Fibroblast of pulmonary artery (primary cell): Measurements from ENCODE around the gene DNAJA4.
"Not testable (repeated sequence)": the region's sequence is repeated elsewhere in the genome, so short reads cannot be mapped to it uniquely, and the experiment has no call there.

ENCODE experiments used
- DNase-seq: peaks from one replicate; pipeline ENCODE4 v3.0.0-alpha.2; 2010; ENCODE audit warnings: low read depth
- H3K4me3 ChIP-seq: replicated peaks from 2 replicates; pipeline ENCODE4 v1.5.1; 2011; ENCODE audit warnings: low read depth, mild to moderate bottlenecking, control low read depth, low read length, moderate library complexity
- TF ChIP-seq, protein P1 (sequence below): IDR thresholded peaks from 2 replicates; pipeline ENCODE4 v1.5.1; 2011; ENCODE audit warnings: mild to moderate bottlenecking, control low read depth, low read length, inconsistent platforms; ENCODE audit errors: missing control alignments

DNAJA4 gene

DNA sequence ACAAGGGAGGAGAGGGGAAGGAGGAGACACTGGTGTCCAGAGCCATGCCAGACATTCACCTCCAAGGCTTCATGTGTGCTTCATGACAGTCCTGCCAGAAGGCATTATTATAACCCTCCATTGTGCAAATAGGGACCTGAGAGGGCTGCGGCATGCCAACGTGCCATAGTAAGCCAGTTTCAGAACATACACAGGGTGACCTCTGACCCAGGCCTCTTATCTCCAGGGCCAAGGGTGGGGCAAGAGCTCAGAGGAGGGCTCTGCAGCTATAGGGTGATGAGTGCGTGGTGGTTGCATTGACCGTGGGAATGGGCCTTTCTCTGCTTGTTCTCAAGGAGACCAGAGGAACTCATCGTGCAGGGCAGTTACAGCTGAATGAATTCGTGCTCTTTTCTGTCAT lies 20.3 kb upstream of the DNAJA4 start:
- no peak overlapping the region for H3K4me3 ChIP-seq
- TF ChIP-seq, protein P1, sequence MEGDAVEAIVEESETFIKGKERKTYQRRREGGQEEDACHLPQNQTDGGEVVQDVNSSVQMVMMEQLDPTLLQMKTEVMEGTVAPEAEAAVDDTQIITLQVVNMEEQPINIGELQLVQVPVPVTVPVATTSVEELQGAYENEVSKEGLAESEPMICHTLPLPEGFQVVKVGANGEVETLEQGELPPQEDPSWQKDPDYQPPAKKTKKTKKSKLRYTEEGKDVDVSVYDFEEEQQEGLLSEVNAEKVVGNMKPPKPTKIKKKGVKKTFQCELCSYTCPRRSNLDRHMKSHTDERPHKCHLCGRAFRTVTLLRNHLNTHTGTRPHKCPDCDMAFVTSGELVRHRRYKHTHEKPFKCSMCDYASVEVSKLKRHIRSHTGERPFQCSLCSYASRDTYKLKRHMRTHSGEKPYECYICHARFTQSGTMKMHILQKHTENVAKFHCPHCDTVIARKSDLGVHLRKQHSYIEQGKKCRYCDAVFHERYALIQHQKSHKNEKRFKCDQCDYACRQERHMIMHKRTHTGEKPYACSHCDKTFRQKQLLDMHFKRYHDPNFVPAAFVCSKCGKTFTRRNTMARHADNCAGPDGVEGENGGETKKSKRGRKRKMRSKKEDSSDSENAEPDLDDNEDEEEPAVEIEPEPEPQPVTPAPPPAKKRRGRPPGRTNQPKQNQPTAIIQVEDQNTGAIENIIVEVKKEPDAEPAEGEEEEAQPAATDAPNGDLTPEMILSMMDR: no peak
- no peak for DNase-seq

DNA sequence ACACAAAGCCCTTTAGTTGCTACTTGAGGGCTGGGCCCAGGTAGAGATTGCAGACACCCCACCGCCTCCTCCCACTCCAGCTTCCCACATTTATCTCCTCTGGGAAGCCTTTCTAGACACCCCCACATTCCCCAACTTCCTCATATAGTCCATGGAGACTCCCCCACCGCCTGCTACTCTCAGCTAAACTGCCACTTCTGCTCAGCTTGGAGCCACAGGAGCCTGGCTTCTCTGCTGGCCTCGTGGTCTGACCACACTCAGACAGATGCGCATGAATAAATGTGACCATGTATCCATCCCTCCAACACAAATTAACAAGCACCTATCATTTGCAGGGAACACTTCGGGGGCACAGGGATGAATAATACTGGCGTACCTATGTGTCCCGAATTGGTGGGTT lies 19.5 kb upstream of the DNAJA4 start:
- TF ChIP-seq, protein P1: no peak
- no peak for DNase-seq
- no peak overlapping the region for H3K4me3 ChIP-seq

DNA sequence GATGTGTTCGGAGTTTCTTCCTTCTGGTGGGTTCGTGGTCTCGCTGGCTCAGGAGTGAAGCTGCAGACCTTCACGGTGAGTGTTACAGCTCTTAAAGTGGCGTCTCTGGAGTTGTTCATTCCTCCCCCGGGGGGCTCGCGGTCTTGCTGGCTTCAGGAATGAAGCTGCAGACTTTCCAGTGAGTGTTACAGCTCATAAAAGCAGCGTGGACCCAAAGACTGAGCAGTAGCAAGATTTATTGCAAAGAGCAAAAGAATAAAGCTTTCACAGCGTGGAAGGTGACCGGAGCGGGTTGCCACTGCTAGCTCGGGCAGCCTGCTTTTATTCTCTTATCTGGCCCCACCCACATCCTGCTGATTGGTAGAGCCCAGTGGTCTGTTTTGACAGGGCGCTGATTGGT lies 19.0 kb upstream of the DNAJA4 start:
- H3K4me3 ChIP-seq, DNase-seq: not testable (repeated sequence)

DNA sequence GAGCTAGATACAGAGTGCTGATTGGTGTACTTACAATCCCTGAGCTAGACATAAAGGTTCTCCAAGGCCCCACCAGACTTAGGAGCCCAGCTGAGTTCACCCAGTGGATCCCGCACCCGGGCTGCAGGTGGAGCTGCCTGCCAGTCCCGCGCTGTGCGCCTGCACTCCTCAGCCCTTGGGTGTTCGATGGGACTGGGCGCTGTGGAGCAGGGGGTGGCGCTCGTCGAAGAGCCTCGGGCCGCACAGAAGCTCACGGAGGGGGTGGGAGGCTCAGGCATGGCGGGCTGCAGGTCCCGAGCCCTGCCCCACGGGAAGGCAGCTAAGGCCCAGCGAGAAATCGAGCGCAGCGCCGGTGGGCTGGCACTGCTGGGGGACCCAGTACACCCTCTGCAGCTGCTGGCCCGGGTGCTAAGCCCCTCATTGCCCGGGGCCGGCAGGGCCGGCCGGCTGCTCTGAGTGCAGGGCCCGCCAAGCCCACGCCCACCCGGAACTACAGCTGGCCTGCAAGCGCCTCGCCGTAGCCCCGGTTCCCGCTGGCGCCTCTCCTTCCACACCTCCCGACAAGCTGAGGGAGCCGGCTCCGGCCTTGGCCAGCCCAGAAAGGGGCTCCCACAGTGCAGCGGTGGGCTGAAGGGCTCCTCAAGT lies 18.3 kb upstream of the DNAJA4 start:
- H3K4me3 ChIP-seq, DNase-seq: not testable (repeated sequence)

DNA sequence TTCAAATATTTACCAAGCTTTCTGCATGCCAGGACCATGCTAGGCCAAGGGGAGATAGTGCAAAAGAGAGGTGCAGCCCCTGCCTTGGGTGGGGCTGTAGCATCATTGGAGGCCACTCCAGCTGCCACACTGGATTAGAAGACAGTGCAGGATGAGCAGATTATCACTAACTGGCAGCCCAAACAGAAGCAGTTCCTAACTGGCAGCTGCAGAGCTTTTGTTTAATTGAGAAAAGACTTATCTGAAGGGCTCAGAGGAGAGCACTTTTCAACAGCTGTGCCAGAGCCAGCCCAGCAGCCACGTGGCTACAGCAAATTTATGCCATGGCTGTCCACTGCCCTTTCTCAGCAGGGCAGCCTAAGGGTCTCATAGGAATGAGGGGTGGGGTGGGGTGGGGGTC lies 16.5 kb upstream of the DNAJA4 start:
- no peak overlapping the region for H3K4me3 ChIP-seq

DNA sequence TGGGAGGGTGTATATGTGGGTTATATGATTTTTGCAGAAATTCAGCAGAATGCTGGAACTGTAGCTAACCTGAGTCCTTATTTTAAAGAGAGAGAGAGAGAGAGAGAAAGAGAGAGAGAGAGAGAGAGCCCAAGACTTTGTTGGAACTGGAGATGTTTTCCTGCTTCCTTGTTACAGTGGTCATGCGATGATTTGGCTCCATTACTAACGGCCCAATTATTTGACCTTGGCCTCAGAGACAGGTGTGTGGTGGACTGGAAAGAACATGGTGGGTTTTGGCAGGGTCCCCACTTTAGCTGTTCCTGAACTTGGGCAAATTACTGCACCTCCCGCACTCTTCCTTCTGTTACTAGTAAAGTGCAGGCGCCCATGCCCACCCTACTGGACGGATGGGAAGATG lies 15.2 kb upstream of the DNAJA4 start:
- no peak overlapping the region for H3K4me3 ChIP-seq
- TF ChIP-seq, protein P1: no peak
- DNase-seq: no peak

More for the DNA sequence above, 16.5 kb upstream of the DNAJA4 start:
- DNase-seq: no peak
- TF ChIP-seq, protein P1: no peak

DNA sequence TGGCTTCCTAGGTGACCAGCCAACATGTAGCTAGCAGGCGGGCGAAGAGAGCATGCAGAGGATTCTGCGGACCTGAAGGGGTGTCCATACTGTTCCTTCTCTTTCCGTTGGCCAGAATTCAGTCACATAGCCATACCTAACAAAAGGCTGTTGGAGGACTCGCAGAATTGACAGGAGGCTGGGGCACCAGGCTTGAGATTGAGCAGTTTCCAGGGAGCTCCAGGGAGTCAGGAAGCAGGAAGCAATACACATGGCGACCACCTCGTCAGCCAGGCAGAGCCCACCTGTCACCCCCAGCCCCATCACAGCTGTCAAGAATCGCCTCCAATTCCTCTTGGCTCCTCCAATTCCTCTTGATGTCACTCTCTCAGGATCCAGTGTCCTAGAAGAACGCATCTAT lies 13.2 kb upstream of the DNAJA4 start:
- no peak overlapping the region for H3K4me3 ChIP-seq
- TF ChIP-seq, protein P1: no peak
- DNase-seq: no peak

DNA sequence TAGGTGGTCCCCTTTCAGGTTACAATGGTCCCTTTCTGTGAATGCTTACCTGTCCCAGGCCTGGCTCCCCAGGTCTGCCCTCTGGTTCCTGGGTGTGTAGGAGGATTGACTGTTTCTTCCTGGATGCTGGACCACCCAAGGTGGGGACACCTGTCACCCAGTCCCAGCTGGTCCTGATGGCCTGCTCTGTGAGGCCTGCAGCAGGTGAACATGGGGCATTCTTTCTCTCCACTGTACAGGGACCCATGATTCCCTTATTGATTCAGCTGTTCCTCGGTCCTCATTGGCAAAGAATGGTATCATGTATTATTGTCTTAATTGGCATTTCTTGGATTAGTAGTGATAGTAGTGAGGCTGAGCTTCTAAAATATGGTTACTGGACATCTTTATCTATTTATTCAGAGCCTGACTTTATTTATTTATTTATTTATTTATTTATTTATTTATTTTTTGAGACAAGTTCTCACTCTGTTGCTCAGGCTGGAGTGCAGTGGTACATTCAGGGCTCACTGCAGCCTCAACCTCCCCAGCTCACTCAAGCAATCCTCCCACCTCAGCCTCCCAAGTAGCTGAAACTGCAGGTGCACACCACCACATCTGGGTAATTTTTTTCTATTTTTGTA lies 8.8 kb upstream of the DNAJA4 start:
- DNase-seq: no peak
- TF ChIP-seq, protein P1: no peak
- H3K4me3 ChIP-seq: no peak overlapping the region
